Gastroesophageal sphincter (tissue), 3 donors: Measurements from ENCODE around the gene NEDD4.

Experiments used
- CTCF ChIP-seq, 4 experiments: fragments of 200-600 bp in 2 of 4; fragments of 450-650 bp in 2 of 4; sonication (generic) in 1 of 4; IDR thresholded peaks; one replicate each; pipeline ENCODE4 v1.5.1; 2017 to 2019; ENCODE audit warnings: antibody characterized with exemption in 4 of 4, mild to moderate bottlenecking in 2 of 4, moderate library complexity in 2 of 4
- EP300 ChIP-seq: sonication (generic); formaldehyde crosslinking; IDR thresholded peaks from one replicate; pipeline ENCODE4 v1.6.1; 2017; ENCODE audit warnings: antibody characterized with exemption, mild to moderate bottlenecking
- POLR2A ChIP-seq, 2 donors: fragments of 450-650 bp; IDR thresholded peaks; one replicate each; pipeline ENCODE4 v1.6.1; 2017; ENCODE audit warnings: antibody characterized with exemption in 2 of 2, mild to moderate bottlenecking in 2 of 2, moderate library complexity in 1 of 2
- POLR2AphosphoS5 ChIP-seq: sonication (generic); formaldehyde crosslinking; IDR thresholded peaks from one replicate; pipeline ENCODE4 v1.6.1; 2017; ENCODE audit warnings: antibody characterized with exemption

GRCh38 chr15:55969582-55969981, 23.8 kb downstream of the NEDD4 start:
- TF ChIP-seq POLR2A (IDR thresholded peaks at IDR 0.05) (no peak), CTCF (IDR thresholded peaks at IDR 0.05) (no peak), EP300 (no peak), POLR2AphosphoS5 (no peak)
